Lower leg skin (tissue), 3 donors: ENCODE measurements around the gene ADARB1.

ENCODE experiments used
- POLR2A ChIP-seq, 2 donors: fragments of 450-650 bp; IDR thresholded peaks; one replicate each; pipeline ENCODE4 v1.6.1; 2016 to 2017; ENCODE audit warnings: antibody characterized with exemption in 2 of 2, mild to moderate bottlenecking in 1 of 2, moderate library complexity in 1 of 2
- TF ChIP-seq, protein P1 (sequence below), 3 donors: fragments of 450-650 bp; IDR thresholded peaks; one replicate each; pipeline ENCODE4 v1.5.1; 2016; ENCODE audit warnings: antibody characterized with exemption in 3 of 3, mild to moderate bottlenecking in 3 of 3, moderate library complexity in 2 of 3

DNA sequence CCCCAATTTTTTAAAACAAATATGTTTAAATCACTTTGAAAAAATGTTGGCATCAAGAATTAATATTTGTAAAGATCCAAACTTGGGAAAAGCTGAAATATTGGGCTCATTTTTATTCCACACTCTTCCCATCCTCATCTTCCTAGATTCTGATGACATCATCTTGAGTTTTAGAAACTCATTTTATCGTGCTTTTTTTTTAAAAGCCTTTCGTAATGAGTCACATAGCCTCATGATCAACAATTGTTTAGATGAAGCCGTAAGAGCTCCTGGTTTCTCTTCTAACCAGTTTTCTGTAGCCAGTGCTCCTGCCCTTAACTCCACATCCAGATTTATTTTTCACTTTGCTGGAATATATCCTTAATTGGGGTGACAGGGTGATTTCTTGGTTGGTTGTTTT is 134.7 kb downstream of the ADARB1 start:
- TF ChIP-seq, protein P1, sequence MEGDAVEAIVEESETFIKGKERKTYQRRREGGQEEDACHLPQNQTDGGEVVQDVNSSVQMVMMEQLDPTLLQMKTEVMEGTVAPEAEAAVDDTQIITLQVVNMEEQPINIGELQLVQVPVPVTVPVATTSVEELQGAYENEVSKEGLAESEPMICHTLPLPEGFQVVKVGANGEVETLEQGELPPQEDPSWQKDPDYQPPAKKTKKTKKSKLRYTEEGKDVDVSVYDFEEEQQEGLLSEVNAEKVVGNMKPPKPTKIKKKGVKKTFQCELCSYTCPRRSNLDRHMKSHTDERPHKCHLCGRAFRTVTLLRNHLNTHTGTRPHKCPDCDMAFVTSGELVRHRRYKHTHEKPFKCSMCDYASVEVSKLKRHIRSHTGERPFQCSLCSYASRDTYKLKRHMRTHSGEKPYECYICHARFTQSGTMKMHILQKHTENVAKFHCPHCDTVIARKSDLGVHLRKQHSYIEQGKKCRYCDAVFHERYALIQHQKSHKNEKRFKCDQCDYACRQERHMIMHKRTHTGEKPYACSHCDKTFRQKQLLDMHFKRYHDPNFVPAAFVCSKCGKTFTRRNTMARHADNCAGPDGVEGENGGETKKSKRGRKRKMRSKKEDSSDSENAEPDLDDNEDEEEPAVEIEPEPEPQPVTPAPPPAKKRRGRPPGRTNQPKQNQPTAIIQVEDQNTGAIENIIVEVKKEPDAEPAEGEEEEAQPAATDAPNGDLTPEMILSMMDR (IDR thresholded peaks at IDR 0.05), result no peak
- no peak for TF ChIP-seq POLR2A (IDR thresholded peaks at IDR 0.05)
